HG03354 (cell line): ENCODE measurements around the gene CEP78.
"Not testable (repeated sequence)": the region's sequence is repeated elsewhere in the genome, so short reads cannot be mapped to it uniquely, and the experiment has no call there.

Source experiments
- ATAC-seq: cut with Tn5 transposase; IDR thresholded peaks from one replicate; pipeline ENCODE4 v1.9.1; 2021; ENCODE audit warnings: mild to moderate bottlenecking; ENCODE audit not compliant: unreplicated experiment, poor library complexity, severe bottlenecking

The CEP78 gene

GRCh38 chr9:78235762-78236550 is at the start of gene CEP78:
TSS of gene CEP78 (plus strand) at chr9:78236075. CDS start at chr9:78236351, 276 bp downstream.
- peak; percentile 99 for ATAC-seq

- no peak for ATAC-seq
These were observed 48.0 kb upstream of the CEP78 start for GRCh38 chr9:78187763-78188484.

DNA sequence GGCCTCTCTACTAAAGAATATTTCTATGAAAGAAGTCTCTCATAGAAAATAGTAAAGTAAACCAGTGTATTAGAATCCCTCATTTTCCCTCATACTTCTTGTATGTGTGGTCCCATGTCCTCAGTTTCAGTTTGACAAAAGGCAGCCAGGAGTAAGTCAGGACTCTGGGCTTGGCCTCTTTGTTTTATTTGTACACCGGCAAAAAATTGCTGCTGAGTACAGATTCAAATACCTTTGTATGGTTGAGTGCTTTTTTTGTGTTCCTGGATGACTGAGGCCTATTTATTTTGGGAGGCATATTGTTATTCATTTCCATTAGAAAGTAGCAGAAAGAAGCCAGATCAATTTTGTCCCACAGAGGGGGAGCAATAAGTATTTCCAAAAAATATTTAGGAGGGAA is 47.3 kb upstream of the CEP78 start:
- ATAC-seq, result no peak

- ATAC-seq, result no peak
These were observed 46.9 kb upstream of the CEP78 start for GRCh38 chr9:78189001-78189400.

GRCh38 chr9:78189461-78189860 is 46.4 kb upstream of the CEP78 start:
- ATAC-seq, result no peak

DNA sequence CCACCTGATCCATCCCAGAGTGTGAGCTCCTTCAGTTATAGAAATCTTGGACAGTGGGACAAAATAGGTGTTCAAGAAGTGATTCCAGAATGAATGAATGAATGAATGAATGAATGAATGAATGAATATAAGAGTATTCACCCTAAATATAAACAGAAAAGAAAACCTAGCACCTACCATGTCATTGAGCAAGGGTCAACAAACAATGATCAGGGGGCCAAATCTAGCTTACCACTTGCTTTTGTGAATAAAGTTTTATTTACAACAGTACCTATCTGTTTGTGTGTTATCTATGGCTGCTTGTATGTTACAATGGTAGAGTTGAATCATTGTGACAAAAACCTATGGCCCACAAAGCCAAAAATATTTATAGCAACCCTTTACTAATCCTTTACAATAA is 43.9 kb upstream of the CEP78 start:
- ATAC-seq, result no peak

DNA sequence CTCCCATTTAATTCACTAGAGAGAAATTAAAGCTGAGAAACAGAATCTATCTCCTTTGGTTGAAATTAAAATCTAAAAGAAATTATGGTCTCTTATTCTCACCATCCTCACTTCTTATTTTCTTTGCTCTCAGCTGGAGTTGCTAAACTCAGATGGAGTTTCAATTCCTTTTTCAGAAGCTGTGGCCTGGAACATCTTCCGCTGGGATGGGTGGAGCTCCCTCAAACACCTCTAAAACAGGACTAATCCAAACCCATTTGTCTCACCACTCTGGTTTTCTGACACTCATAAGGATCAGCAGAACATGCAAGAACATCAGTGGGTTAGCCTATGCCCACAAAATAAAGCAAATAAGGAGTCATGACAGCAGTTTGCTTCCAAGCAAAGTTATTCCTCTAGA is 39.6 kb upstream of the CEP78 start:
- ATAC-seq, result no peak

- ATAC-seq, result peak; percentile 57
These were observed 34.6 kb upstream of the CEP78 start for GRCh38 chr9:78201158-78201777.

DNA sequence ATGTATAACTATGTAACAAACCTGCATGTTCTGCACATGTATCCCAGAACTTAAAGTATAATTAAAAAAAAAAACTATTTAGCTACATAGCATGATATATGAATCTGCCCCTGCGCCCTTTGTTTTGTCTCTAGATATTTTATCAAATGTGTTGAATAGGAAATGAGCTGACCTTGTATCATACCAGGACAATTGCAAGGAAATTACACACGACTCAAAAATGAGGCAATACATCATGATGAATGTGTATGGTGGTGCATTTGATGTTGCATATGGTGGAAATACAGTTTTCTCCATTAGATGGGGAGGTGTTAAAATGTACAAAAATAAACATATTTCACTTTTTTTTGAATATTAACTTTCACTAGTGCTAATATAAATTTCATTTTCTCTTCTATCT is 28.6 kb upstream of the CEP78 start:
- no peak for ATAC-seq

DNA sequence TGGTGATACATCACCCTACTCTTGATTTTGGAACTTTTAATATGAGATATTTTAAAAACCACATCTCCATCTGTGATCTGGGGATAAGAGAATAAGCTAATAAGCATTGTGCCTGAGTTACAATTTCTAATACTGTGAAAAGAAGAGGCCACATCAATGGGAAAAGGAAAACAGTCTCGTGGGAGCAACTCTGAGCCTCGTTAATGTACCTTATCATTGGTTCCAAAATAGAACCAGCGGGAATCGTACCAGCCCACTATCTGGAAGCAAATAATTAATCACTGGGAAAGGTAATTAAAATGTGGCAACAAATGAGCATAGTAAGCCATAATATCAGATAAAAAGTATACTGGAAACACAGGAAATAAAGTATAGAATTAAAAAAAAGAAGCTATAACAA is 28.0 kb upstream of the CEP78 start:
- ATAC-seq, result no peak

DNA sequence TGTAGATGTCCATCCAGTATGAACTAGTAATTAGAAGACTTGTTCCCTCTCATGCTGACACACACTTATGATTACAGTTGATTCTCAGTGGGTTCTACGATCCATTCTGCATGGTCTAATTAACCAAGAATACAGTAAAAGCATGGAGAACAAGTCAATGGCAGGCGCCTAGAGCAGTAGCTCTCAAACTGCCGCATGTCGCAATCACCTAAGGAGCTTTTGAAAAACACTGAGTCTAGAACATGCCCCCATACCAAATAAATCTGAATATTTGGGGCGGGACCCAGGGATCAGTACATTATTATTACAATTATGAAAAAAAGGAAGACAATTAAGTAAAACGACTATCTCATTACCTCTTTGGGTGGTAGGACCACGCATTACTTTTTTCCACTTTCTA is 26.7 kb upstream of the CEP78 start:
- ATAC-seq, result no peak

GRCh38 chr9:78210841-78211301 is 25.0 kb upstream of the CEP78 start:
- peak; percentile 75 for ATAC-seq

DNA sequence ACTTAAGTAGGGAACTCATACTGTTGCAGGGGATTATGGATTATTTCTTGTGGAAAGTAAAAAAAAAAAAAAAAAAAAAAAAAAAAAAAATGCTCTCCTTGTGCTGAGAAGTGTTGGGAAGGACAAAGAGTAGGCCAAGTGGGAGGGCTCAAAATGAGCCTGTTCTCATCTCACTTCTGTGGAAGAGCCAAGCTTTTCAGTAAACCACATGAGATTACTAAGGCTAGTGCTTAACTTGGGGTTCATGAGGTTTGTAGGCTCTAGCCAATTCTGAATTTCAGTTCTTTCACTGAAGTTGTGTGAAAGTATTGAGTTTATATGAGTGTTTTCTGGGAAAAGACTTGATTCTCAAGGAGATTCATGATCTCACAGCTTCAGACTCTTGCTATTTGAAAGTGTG is 23.0 kb upstream of the CEP78 start:
- ATAC-seq, result no peak

GRCh38 chr9:78213712-78214111 is 22.2 kb upstream of the CEP78 start:
- no peak for ATAC-seq

DNA sequence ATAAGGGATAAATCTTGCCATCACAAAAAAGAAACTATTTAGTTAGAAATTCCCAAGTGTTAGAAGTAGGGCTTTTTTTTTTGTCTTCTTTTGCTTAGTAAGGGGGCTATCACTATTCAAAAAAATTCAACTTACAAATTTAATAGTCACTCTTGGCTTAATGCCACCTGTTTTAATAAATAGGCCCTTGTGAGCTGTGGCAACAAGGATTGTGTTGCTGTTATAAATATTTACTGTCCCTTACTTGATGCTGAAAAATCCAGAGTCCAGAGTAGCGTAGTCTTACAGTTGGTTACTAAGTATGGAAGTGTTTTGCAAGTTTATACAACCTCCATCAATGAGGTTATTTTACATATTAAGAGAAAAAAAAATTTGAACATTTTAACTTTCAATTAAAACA is 21.4 kb upstream of the CEP78 start:
- ATAC-seq, result no peak

DNA sequence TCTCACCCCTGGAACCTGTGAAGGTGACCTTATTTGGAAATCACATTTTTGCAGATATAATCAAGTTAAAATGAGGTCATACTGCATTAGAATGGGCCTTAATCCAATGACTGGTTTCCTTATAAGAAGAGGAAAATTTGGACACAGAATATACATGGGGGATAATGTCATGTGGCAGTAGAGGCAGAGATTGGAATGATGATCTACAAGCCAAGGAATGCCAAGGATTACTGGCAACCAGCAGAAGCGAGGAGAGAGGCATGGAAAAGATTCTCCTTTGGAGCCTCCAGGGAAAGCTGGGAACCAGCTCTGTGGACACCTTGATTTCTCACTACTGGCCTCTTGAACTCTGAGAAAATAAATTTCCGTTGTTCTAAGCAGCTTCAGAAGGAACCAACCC is 20.2 kb upstream of the CEP78 start:
- no peak for ATAC-seq

DNA sequence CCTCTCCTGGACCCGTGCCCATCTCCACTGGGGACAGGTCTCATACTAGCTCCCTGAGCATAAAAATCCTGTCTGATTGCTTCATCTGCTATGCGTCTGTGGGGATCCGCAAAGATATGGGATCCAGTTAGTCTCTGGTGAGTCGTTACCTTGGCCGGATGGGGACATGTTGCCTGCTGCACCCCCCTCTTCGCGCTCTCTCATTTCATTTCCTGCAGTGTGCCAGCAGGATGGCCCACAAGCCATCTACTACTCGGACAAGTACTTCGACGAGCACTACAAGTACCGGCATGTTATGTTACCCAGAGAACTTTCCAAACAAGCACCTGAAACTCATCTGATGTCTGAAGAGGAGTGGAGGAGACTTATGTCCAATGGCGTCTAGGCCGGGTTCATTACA is 17.0 kb upstream of the CEP78 start:
- ATAC-seq, result no peak

DNA sequence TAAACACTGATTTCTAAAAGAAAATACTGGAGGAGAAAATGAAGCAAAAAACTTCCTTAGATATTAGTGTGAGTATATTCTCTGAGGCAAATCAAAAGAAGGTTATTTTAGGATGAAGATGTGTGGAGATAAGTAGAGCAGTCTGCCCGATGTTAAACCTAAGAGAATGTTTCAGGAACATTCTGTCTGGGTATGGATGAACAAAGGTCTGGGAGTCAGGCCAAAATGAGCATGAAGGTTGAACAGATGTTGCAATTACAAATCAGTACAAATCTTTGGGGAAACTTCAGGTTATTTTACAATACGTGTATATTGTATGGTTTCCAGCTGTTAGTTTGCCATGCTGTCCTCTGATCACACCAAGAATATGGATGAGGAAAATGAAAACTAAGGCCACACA is 14.4 kb upstream of the CEP78 start:
- ATAC-seq, result no peak

GRCh38 chr9:78221841-78222240 is 14.0 kb upstream of the CEP78 start:
- not testable (repeated sequence) for ATAC-seq

GRCh38 chr9:78230761-78231160 is 5.1 kb upstream of the CEP78 start:
- no peak for ATAC-seq

- ATAC-seq, result not testable (repeated sequence)
These were observed 3.4 kb upstream of the CEP78 start for GRCh38 chr9:78232471-78232870.
